Measurements from ENCODE around the gene MAGI2. TPM values are rescaled to one million over a fixed set of nuclear protein-coding genes. Genes with fewer than 3 reads are reported as not detected.

Gene MAGI2
- total RNA-seq, 1 experiment from 2014 or later, result 14.3 TPM

- Histone ChIP-seq H3K18ac (ENCODE audit: insufficient read length, low read depth, low read length) (no peak overlapping the region), H2BK20ac (ENCODE audit: low read depth, low read length, poor library complexity, severe bottlenecking) (no peak overlapping the region), H3K27ac (ENCODE audit: insufficient read length, low read depth, low read length) (no peak overlapping the region), H4K91ac (ENCODE audit: insufficient read length, low read depth, low read length) (no peak overlapping the region), H3K9me3 (ENCODE audit: control insufficient read depth, low read depth, low read length) (no peaks in the 10 kb centered on the region), H2BK5ac (ENCODE audit: insufficient read length, low read length) (no peak overlapping the region), H2BK12ac (ENCODE audit: insufficient read length, low read depth, low read length) (no peak overlapping the region), H3K79me2 (ENCODE audit: insufficient read depth, low read length) (no peaks in the 10 kb centered on the region), H4K5ac (ENCODE audit: insufficient read length, low read depth, low read length) (no peak overlapping the region), H3K9ac (ENCODE audit: extremely low read depth, insufficient read length, low read length) (no peak overlapping the region), H2AK5ac (ENCODE audit: insufficient read length, low read length) (no peak overlapping the region), H3K56ac (ENCODE audit: insufficient read length, low read depth, low read length) (no peak overlapping the region), H3K23me2 (ENCODE audit: insufficient read length, low read depth, low read length, poor library complexity, severe bottlenecking) (no peaks in the 10 kb centered on the region), H3K4me2 (ENCODE audit: insufficient read depth, insufficient read length, low read length) (no peak overlapping the region), H3K4me1 (ENCODE audit: insufficient read depth, low read length) (no peaks in the 10 kb centered on the region), H2AFZ (ENCODE audit: low read length) (no peak overlapping the region), H2BK120ac (ENCODE audit: low read depth, low read length, poor library complexity, severe bottlenecking) (no peak overlapping the region), H3K14ac (ENCODE audit: insufficient read depth, low read length) (no peak overlapping the region), H3K79me1 (ENCODE audit: insufficient read depth, low read depth, low read length, poor library complexity, severe bottlenecking) (no peaks in the 10 kb centered on the region), H3K27me3 (ENCODE audit: insufficient read depth, low read length) (no peaks in the 10 kb centered on the region), H4K20me1 (ENCODE audit: control insufficient read depth, insufficient read depth, insufficient read length) (no peaks in the 10 kb centered on the region), H3K23ac (ENCODE audit: insufficient read length, low read depth, low read length) (no peak overlapping the region), H2BK15ac (ENCODE audit: low read depth, low read length) (no peak overlapping the region), H3K4ac (ENCODE audit: low read depth, low read length) (no peak overlapping the region), H3T11ph (ENCODE audit: low read length) (no peak overlapping the region), H4K8ac (replicated peaks; ENCODE audit: insufficient read length, low read depth, low read length) (no peak overlapping the region)
- H3K36me3 Mint-ChIP-seq (ENCODE audit: insufficient read depth in 1 of 3, low read depth in 3 of 3), result peaks cover 0 to 11% (median 2%) of the 10 kb centered on the region in 3 experiments; a peak in 4 of 7 replicates
- WGBS (ENCODE audit: extremely low coverage, insufficient read length, low lambda C conversion rate), result no CpG with 5 or more reads among the region's 4 CpGs
- no peak for TF ChIP-seq CTCF (conservative IDR thresholded peaks at IDR 0.05)
- H3K4me3 Mint-ChIP-seq, result no peak overlapping the region
- H3K9me3 Mint-ChIP-seq, result peaks cover 0 to 5% of the 10 kb centered on the region in 2 experiments; a peak in 1 of 5 replicates
- DNase-seq, result no peak
- no peaks in the 10 kb centered on the region for H3K27me3 Mint-ChIP-seq (ENCODE audit: low read depth)
- peaks cover 0 to 7% of the 10 kb centered on the region in 2 experiments; a peak in 1 of 4 replicates for H3K4me1 Mint-ChIP-seq
- no peak overlapping the region for H3K27ac Mint-ChIP-seq
These were observed 217.0 kb downstream of the MAGI2 start for GRCh38 chr7:79236352-79237028.
